HepG2 (cell line): ENCODE measurements around the gene IGDCC3. TPM values are rescaled to one million over a fixed set of nuclear protein-coding genes. Genes with fewer than 3 reads are reported as not detected.
A peak's percentile ranks its signal among the peaks of the same experiment; 100 is the strongest.

Experiments used
- EED ChIP-seq: sonication (generic); formaldehyde crosslinking; IDR thresholded peaks from 2 replicates; pipeline ENCODE4 v1.5.0; 2020; ENCODE audit warnings: mild to moderate bottlenecking, missing genetic modification reagents
- FOXC1 ChIP-seq: sonication (generic); formaldehyde crosslinking; IDR thresholded peaks from 2 replicates; pipeline ENCODE4 v1.8.0; 2022; ENCODE audit warnings: mild to moderate bottlenecking, missing genetic modification reagents, borderline replicate concordance
- HDAC2 ChIP-seq: sonication (generic); formaldehyde crosslinking; IDR thresholded peaks from 2 replicates; pipeline ENCODE4 v1.4.0; 2020; ENCODE audit warnings: missing genetic modification reagents
- MXD1 ChIP-seq: sonication (generic); formaldehyde crosslinking; IDR thresholded peaks from 2 replicates; pipeline ENCODE4 v1.4.0; 2020; ENCODE audit warnings: mild to moderate bottlenecking, missing genetic modification reagents
- THAP9 ChIP-seq: sonication (generic); formaldehyde crosslinking; IDR thresholded peaks from 2 replicates; pipeline ENCODE4; 2020; ENCODE audit warnings: missing genetic modification reagents, mild to moderate bottlenecking, borderline replicate concordance
- ZFP36L1 ChIP-seq: sonication (generic); formaldehyde crosslinking; IDR thresholded peaks from 2 replicates; pipeline ENCODE4 v1.8.0; 2022; ENCODE audit warnings: mild to moderate bottlenecking, missing genetic modification reagents, moderate library complexity
- ZNF407 ChIP-seq: sonication (generic); formaldehyde crosslinking; IDR thresholded peaks from one replicate; pipeline ENCODE4 v1.5.1; 2020; ENCODE audit warnings: mild to moderate bottlenecking, missing genetic modification reagents; ENCODE audit errors: not compliant biosample characterization
- ZNF441 ChIP-seq: sonication (generic); formaldehyde crosslinking; IDR thresholded peaks from 2 replicates; pipeline ENCODE4 v1.7.0; 2021; ENCODE audit warnings: missing genetic modification reagents, borderline replicate concordance
- ZNF770 ChIP-seq: sonication (generic); formaldehyde crosslinking; IDR thresholded peaks from 2 replicates; pipeline ENCODE4 v1.5.0; 2020; ENCODE audit warnings: mild to moderate bottlenecking, missing genetic modification reagents
- polyA plus RNA-seq, 8 experiments: library from polyadenylated mRNA; depleted of rRNA in 3 of 8; stranded (reverse) in 7 of 8; unstranded in 1 of 8; fragments of >200 nt; fragmentation: Illumina TruSeq in 4 of 8; extraction: Trizol in 4 of 8; gene quantifications; 2 replicates each; pipeline versions ENCODE4 v1.2.1 to v1.2.3, GENCODE V29; 2011 to 2016; ENCODE audit warnings: low read depth in 4 of 8, missing spikeins in 1 of 8, mixed read lengths in 1 of 8; ENCODE audit not compliant: insufficient read depth in 1 of 8
- total RNA-seq, 5 experiments: library from RNA; depleted of rRNA; stranded (reverse); fragments of >200 nt; fragmentation: Illumina TruSeq; extraction: Trizol; gene quantifications; 2 replicates each; pipeline ENCODE4 v1.2.3, GENCODE V29; 2016; ENCODE audit warnings: low read depth in 1 of 5

IGDCC3 gene
- total and polyA plus RNA-seq, 2 of the 13 experiments (the other 11 are each of a cell fraction or from before 2014, with no cell fraction given) = 30.1 to 51.8 TPM

DNA sequence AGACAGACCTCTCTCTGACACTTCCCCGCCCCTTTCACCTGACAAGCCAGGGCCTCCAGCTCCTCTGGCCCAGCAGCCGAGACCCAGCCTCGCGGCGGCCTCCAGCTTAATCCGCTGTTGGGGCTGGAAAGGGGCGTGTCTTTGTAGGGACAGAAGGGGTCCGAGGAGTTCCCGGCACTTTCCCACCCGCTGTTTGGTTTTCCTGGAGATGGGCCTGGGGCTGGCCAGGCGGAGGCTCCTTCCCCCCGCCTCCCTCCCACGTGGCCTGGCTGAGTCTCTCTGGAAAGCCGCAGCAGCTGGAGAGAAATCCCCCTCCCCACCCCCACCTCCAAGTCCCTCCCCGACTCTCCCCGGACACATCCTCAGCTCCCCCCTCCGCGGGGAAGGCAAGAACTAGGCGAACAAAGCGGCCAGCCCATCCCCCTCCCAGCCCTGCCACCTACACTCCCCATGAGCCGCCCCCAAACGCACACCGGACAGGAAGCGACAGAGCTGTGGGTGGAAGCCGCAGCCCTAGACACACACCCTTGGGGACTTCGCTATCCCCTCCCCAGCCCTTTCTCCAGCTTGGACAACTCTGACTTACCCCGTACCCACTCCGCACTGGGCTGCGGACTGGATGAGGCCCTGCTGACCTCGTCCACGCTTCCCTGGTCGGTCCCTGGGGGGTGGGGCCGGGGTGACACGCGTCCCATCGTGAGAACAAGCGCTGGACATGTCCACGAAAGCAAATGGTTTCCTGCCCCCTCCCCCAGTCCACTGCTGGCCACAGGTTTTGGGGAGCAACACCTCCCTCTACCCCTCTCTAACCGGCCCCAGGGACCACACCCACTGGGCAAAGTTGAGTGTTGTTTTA, 43.8 kb upstream of the IGDCC3 start (continued):
- TF ChIP-seq MXD1 (CRISPR knock-in tag) = 0 out of 2 replicates have a peak, but pooled peaks have one; percentile 10
- TF ChIP-seq THAP9 (CRISPR knock-in tag) = peak; percentile 18; the same call in 1 of the 2 replicates
- no peak for TF ChIP-seq ZNF441 (CRISPR knock-in tag)
- TF ChIP-seq FOXC1 = 0 out of 2 replicates have a peak, but pooled peaks have one; percentile 38
- 0 out of 2 replicates have a peak, but pooled peaks have one; percentile 2 for TF ChIP-seq EED
- TF ChIP-seq ZNF407 (CRISPR knock-in tag) = no peak
- TF ChIP-seq HDAC2 (CRISPR knock-in tag) = no peak
- peak; percentile 56; the same call in 1 of the 2 replicates for TF ChIP-seq ZNF770 (CRISPR knock-in tag)
- TF ChIP-seq ZFP36L1 (CRISPR knock-in tag) = no peak
